Endothelial cell (in vitro differentiated cells): Measurements from ENCODE around the gene TRAK2. TPM values are rescaled to one million over a fixed set of nuclear protein-coding genes. Genes with fewer than 3 reads are reported as not detected.
"Not testable (repeated sequence)": the region's sequence is repeated elsewhere in the genome, so short reads cannot be mapped to it uniquely, and the experiment has no call there.

ENCODE experiments used
- DNase-seq: peaks from one replicate; pipeline ENCODE4 v3.0.0; 2021; ENCODE audit warnings: low spot score
- H3K27ac Mint-ChIP-seq: one replicate; pipeline ENCODE4 v1.8.0; 2021; ENCODE audit warnings: mixed read lengths, inconsistent platforms; ENCODE audit not compliant: unreplicated experiment
- H3K27me3 Mint-ChIP-seq: one replicate; pipeline ENCODE4 v1.8.0; 2021; ENCODE audit warnings: mild to moderate bottlenecking, moderate library complexity, mixed read lengths, inconsistent platforms; ENCODE audit not compliant: unreplicated experiment
- H3K36me3 Mint-ChIP-seq: one replicate; pipeline ENCODE4 v1.8.0; 2021; ENCODE audit warnings: mild to moderate bottlenecking, low read depth, mixed read lengths, inconsistent platforms; ENCODE audit not compliant: unreplicated experiment
- H3K4me1 Mint-ChIP-seq: one replicate; pipeline ENCODE4 v1.8.0; 2021; ENCODE audit warnings: mild to moderate bottlenecking, mixed read lengths, inconsistent platforms; ENCODE audit not compliant: unreplicated experiment
- H3K4me3 Mint-ChIP-seq: one replicate; pipeline ENCODE4 v1.8.0; 2021; ENCODE audit warnings: mild to moderate bottlenecking, mixed read lengths, inconsistent platforms; ENCODE audit not compliant: unreplicated experiment
- H3K9me3 Mint-ChIP-seq: one replicate; pipeline ENCODE4 v1.8.0; 2021; ENCODE audit warnings: mixed read lengths, inconsistent platforms; ENCODE audit not compliant: unreplicated experiment
- CTCF ChIP-seq: fragments of 200-600 bp; sonication (generic); IDR thresholded peaks from one replicate; pipeline ENCODE4 v1.5.0; 2021; ENCODE audit warnings: antibody characterized with exemption; ENCODE audit not compliant: unreplicated experiment
- total RNA-seq: library from RNA; stranded (reverse); fragmentation: NEBNext Ultra II Directional; extraction: Animal tissue kit (Norgen Biotek cat#: 25700); gene quantifications from one replicate; pipeline ENCODE4 v1.2.1, GENCODE V29; 2021; ENCODE audit not compliant: unreplicated experiment

TRAK2 gene
- total RNA-seq, 1 donor from 2014 or later = 18.4 TPM

DNA sequence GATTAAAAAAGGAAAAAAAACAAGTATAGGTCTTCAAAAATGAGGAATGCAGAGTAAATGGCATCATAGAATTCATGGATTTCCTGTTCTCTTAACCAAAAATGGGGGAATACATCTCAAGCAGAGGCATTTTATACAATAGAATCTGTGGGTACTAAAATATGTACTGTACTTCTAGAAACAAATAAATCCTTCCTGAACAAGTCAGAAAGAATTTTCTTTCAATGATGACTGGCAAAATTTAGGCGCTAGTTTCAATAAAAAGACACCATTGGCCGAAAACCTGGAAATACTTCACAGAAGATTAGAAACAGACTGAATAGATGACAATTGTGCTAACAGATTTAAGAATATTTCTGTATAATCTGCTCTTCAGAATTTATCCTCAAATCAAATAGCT, 15.1 kb downstream of the TRAK2 start:
- Mint-ChIP-seq H3K27ac (no peak overlapping the region), H3K27me3 (peaks cover 4% of the 10 kb centered on the region), H3K36me3 (peaks cover 5% of the 10 kb centered on the region), H3K9me3 (no peaks in the 10 kb centered on the region), H3K4me1 (peaks cover 4% of the 10 kb centered on the region), H3K4me3 (no peak overlapping the region)
- DNase-seq = no peak
- TF ChIP-seq CTCF = no peak

- no peak overlapping the region for H3K4me3 Mint-ChIP-seq
- H3K36me3 Mint-ChIP-seq = peaks cover 22% of the 10 kb centered on the region
- peaks cover 4% of the 10 kb centered on the region for H3K4me1 Mint-ChIP-seq
- no peak overlapping the region for H3K27ac Mint-ChIP-seq
- peaks cover 5% of the 10 kb centered on the region for H3K27me3 Mint-ChIP-seq
- no peaks in the 10 kb centered on the region for H3K9me3 Mint-ChIP-seq
- no peak for TF ChIP-seq CTCF
- no peak for DNase-seq
Observed at GRCh38 chr2:201433394-201433995, 17.8 kb downstream of the TRAK2 start.

- no peak for DNase-seq
- H3K4me3 Mint-ChIP-seq = no peak overlapping the region
- no peak overlapping the region for H3K27ac Mint-ChIP-seq
- peaks cover 22% of the 10 kb centered on the region for H3K36me3 Mint-ChIP-seq
- peaks cover 6% of the 10 kb centered on the region for H3K27me3 Mint-ChIP-seq
- TF ChIP-seq CTCF = no peak
- peaks cover 4% of the 10 kb centered on the region for H3K4me1 Mint-ChIP-seq
- H3K9me3 Mint-ChIP-seq = no peaks in the 10 kb centered on the region
Observed at GRCh38 chr2:201432621-201433393, 18.5 kb downstream of the TRAK2 start.

DNA sequence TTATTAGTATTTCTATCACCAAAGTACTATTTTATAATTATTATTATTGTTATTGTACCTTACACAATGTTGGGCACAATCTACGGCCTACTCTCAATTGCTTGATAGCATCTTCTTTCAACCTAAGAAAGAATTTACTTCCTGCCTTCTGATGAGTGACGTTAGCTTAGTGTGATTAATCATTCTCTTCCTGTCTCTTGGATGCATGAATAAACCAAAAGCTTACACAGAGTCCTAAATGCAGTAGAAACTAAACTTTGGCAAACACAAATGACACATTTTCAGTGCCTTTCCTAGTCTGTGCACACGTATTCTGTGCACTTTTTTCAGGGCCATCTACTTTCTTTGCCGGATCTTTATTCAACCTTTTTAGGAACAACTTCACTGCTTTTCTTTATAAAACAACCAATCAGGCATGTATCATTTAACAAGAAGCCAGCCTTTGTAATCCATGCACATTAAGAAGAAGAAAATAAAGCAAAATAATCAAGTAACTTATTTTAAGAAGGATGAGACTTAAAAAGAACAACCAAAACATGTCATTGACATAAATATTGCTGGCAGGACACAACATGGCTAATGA, 19.1 kb downstream of the TRAK2 start:
- H3K27me3 Mint-ChIP-seq = peaks cover 9% of the 10 kb centered on the region
- no peak overlapping the region for H3K4me3 Mint-ChIP-seq
- H3K9me3 Mint-ChIP-seq = no peaks in the 10 kb centered on the region
- DNase-seq = no peak
- no peak overlapping the region for H3K27ac Mint-ChIP-seq
- H3K36me3 Mint-ChIP-seq = peaks cover 22% of the 10 kb centered on the region
- peaks cover 4% of the 10 kb centered on the region for H3K4me1 Mint-ChIP-seq
- TF ChIP-seq CTCF = no peak

- no peak overlapping the region for H3K4me3 Mint-ChIP-seq
- no peak overlapping the region for H3K27ac Mint-ChIP-seq
- no peaks in the 10 kb centered on the region for H3K9me3 Mint-ChIP-seq
- no peak for TF ChIP-seq CTCF
- peaks cover 9% of the 10 kb centered on the region for H3K27me3 Mint-ChIP-seq
- H3K4me1 Mint-ChIP-seq = peaks cover 4% of the 10 kb centered on the region
- peaks cover 22% of the 10 kb centered on the region for H3K36me3 Mint-ChIP-seq
- no peak for DNase-seq
Observed at GRCh38 chr2:201430839-201431238, 20.4 kb downstream of the TRAK2 start.

DNA sequence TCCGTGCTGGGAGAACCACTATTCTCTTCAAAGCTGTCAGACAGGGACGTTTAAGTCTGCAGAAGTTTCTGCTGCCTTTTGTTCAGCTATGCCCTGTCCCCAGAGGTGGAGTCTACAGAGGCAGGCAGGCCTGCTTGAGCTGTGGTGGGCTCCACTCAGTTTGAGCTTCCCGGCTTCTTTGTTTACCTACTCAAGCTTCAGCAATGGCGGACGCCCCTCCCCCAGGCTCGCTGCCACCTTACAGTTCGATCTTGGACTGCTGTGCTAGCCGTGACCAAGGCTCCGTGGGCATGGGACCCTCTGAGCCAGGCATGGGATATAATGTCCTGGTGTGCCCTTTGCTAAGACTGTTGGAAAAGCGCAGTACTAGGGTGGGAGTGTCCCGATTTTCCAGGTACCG, 20.9 kb downstream of the TRAK2 start:
- DNase-seq, H3K4me1 Mint-ChIP-seq, H3K27me3 Mint-ChIP-seq, H3K9me3 Mint-ChIP-seq, H3K4me3 Mint-ChIP-seq, H3K27ac Mint-ChIP-seq: not testable (repeated sequence)
- peaks cover 22% of the 10 kb centered on the region for H3K36me3 Mint-ChIP-seq

- not testable (repeated sequence) for H3K4me1 Mint-ChIP-seq, DNase-seq, H3K4me3 Mint-ChIP-seq, H3K9me3 Mint-ChIP-seq, H3K27me3 Mint-ChIP-seq, H3K27ac Mint-ChIP-seq
- H3K36me3 Mint-ChIP-seq = peaks cover 22% of the 10 kb centered on the region
Observed at GRCh38 chr2:201429835-201430234, 21.4 kb downstream of the TRAK2 start.
